Panc1 (cell line): ENCODE data around the gene SCGB1C2. TPM values are rescaled to one million over a fixed set of nuclear protein-coding genes. Genes with fewer than 3 reads are reported as not detected.

Experiments
- ATAC-seq: fragments of 200-7000 bp; cut with Tn5 transposase; 2 replicates; pipeline ENCODE4 v1.9.1; 2020; ENCODE audit warnings: mild to moderate bottlenecking, moderate library complexity
- BruUV-seq: library from RNA; stranded (reverse); fragments of 400-500 nt; replicated peaks from 2 replicates; lab custom pipeline; 2021; lab: Mats Ljungman, UMichigan
- CTCF ChIA-PET: fragments of 300-600 bp; sonication (Branson Sonifier 250); formaldehyde crosslinking; loops from one replicate; lab custom pipeline; 2022; ENCODE audit warnings: antibody characterized with exemption; lab: Charles Lee
- POLR2A ChIA-PET: fragments of 300-600 bp; sonication (Branson Sonifier 250); formaldehyde crosslinking; loops from one replicate; lab custom pipeline; 2022; ENCODE audit warnings: antibody characterized with exemption; lab: Charles Lee
- DNase-seq: peaks from one replicate; pipeline ENCODE4 v3.0.0-alpha.2; 2010; ENCODE audit warnings: low read depth, low spot score
- H3K27ac ChIP-seq: 2 replicates; pipeline ENCODE4 v1.5.1; 2011; ENCODE audit warnings: mild to moderate bottlenecking, low read length, inconsistent platforms
- H3K27me3 ChIP-seq: fragments of 200-500 bp; sonication (Bioruptor generic); 2 replicates; pipeline ENCODE4 v1.6.0; 2014; ENCODE audit warnings: low read length, inconsistent platforms; ENCODE audit not compliant: control insufficient read depth, insufficient read depth
- H3K36me3 ChIP-seq: fragments of 200-500 bp; sonication (Bioruptor generic); 2 replicates; pipeline ENCODE4 v1.5.1; 2014; ENCODE audit warnings: inconsistent platforms, mild to moderate bottlenecking, low read length, moderate library complexity; ENCODE audit not compliant: control insufficient read depth, insufficient read depth
- H3K4me1 ChIP-seq: 2 replicates; pipeline ENCODE4 v1.5.1; 2011; ENCODE audit warnings: inconsistent platforms, mild to moderate bottlenecking, low read length, moderate library complexity; ENCODE audit not compliant: control insufficient read depth, insufficient read depth
- H3K4me3 ChIP-seq, 2 experiments: 2 replicates each; pipeline ENCODE4 v1.5.1; 2011 to 2012; ENCODE audit warnings: low read depth in 2 of 2, low read length in 2 of 2, mild to moderate bottlenecking in 2 of 2, inconsistent platforms in 1 of 2, moderate library complexity in 1 of 2
- H3K9me3 ChIP-seq: fragments of 200-500 bp; sonication (Bioruptor generic); 2 replicates; pipeline ENCODE4 v1.5.1; 2014; ENCODE audit warnings: low read depth, mild to moderate bottlenecking, inconsistent platforms, low read length, moderate library complexity; ENCODE audit not compliant: control insufficient read depth, insufficient read depth
- POLR2AphosphoS5 ChIP-seq: IDR thresholded peaks from 2 replicates; pipeline ENCODE4 v1.6.1; 2012; ENCODE audit warnings: mild to moderate bottlenecking, low read depth, low read length, moderate library complexity
- SIN3A ChIP-seq: IDR thresholded peaks from 2 replicates; pipeline ENCODE4 v1.6.1; 2012; ENCODE audit warnings: low read depth, mild to moderate bottlenecking, low read length, moderate library complexity, borderline replicate concordance; ENCODE audit not compliant: insufficient read depth
- TCF7L2 ChIP-seq: IDR thresholded peaks from 2 replicates; pipeline ENCODE4 v1.6.1; 2011; ENCODE audit warnings: mild to moderate bottlenecking, low read depth, low read length, inconsistent platforms
- in situ Hi-C: cut with HindIII; loops from 2 replicates; pipeline ENCODE4 v1.10.0; 2016; ENCODE audit warnings: low sequenced_read_pairs, low pct_unique_long_range_greater_than_20kb
- intact Hi-C: fragments of 100-400 bp; cut with micrococcal nuclease; formaldehyde crosslinking; loops from one replicate; pipeline ENCODE4 v1.10.0; 2022; ENCODE audit not compliant: unreplicated experiment
- total RNA-seq: library from RNA; stranded (reverse); gene quantifications from one replicate; pipeline ENCODE4 v1.2.1, GENCODE V29; 2021; ENCODE audit not compliant: unreplicated experiment
- TF ChIP-seq, protein P1 (sequence below): fragments of 450-650 bp; IDR thresholded peaks from 2 replicates; pipeline ENCODE4 v1.5.1; 2017; ENCODE audit warnings: mild to moderate bottlenecking
- TF ChIP-seq, protein P2 (sequence below), 2 experiments: IDR thresholded peaks; 2 replicates each; pipeline ENCODE4 v1.6.1; 2011 to 2012; ENCODE audit warnings: low read depth in 2 of 2, control low read depth in 1 of 2, low read length in 1 of 2, mild to moderate bottlenecking in 1 of 2, moderate library complexity in 1 of 2; ENCODE audit not compliant: insufficient read depth in 1 of 2

SCGB1C2 gene
- total RNA-seq, 1 experiment from 2014 or later, result not detected

DNA sequence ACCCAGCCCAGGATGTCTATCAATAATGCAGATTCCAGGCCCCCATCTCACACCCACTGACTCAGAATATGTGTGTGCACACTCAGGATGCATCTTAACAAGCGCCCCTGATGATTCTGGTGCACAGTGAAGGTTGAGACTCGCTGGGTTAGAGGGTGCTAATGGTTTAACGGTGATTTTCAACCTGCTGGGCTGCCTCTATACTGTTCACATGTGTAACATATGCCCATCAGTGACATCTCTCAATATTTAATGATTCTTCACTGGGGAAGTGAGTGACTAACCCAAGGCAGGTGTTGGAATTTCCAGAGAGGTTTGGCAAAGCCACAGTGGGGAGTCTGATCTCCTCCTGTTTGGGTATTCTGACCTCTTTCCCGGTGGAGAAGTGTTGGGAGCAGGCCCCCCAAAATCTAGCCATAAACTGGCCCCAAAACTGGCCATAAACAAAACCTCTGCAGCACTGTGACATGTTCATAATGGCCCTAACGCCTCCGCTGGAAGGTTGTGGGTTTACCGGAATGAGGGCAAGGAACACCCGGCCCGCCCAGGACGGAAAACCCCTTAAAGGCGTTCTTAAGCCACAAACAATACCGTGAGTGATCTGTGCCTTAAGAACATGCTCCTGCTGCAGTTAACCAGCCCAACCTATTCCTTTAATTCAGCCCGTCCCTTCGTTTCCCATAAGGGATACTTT, 48.2 kb downstream of the SCGB1C2 start:
- Histone ChIP-seq H3K27ac (no peak overlapping the region), H3K27me3 (no peaks in the 10 kb centered on the region), H3K36me3 (no peaks in the 10 kb centered on the region), H3K4me1 (no peaks in the 10 kb centered on the region), H3K9me3 (no peaks in the 10 kb centered on the region), H3K4me3 (no peak overlapping the region)
- BruUV-seq, result no TSS peak
- ATAC-seq (no peak), DNase-seq (no peak)
- intact Hi-C loops, result no loop called here
- POLR2A ChIA-PET, result no interaction called here
- in situ Hi-C loops, result no loop called here
- CTCF ChIA-PET, result no interaction called here
- TF ChIP-seq, protein P1, sequence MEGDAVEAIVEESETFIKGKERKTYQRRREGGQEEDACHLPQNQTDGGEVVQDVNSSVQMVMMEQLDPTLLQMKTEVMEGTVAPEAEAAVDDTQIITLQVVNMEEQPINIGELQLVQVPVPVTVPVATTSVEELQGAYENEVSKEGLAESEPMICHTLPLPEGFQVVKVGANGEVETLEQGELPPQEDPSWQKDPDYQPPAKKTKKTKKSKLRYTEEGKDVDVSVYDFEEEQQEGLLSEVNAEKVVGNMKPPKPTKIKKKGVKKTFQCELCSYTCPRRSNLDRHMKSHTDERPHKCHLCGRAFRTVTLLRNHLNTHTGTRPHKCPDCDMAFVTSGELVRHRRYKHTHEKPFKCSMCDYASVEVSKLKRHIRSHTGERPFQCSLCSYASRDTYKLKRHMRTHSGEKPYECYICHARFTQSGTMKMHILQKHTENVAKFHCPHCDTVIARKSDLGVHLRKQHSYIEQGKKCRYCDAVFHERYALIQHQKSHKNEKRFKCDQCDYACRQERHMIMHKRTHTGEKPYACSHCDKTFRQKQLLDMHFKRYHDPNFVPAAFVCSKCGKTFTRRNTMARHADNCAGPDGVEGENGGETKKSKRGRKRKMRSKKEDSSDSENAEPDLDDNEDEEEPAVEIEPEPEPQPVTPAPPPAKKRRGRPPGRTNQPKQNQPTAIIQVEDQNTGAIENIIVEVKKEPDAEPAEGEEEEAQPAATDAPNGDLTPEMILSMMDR, result no peak
- TF ChIP-seq POLR2AphosphoS5 (no peak), SIN3A (no peak), TCF7L2 (no peak)
- TF ChIP-seq, protein P2, sequence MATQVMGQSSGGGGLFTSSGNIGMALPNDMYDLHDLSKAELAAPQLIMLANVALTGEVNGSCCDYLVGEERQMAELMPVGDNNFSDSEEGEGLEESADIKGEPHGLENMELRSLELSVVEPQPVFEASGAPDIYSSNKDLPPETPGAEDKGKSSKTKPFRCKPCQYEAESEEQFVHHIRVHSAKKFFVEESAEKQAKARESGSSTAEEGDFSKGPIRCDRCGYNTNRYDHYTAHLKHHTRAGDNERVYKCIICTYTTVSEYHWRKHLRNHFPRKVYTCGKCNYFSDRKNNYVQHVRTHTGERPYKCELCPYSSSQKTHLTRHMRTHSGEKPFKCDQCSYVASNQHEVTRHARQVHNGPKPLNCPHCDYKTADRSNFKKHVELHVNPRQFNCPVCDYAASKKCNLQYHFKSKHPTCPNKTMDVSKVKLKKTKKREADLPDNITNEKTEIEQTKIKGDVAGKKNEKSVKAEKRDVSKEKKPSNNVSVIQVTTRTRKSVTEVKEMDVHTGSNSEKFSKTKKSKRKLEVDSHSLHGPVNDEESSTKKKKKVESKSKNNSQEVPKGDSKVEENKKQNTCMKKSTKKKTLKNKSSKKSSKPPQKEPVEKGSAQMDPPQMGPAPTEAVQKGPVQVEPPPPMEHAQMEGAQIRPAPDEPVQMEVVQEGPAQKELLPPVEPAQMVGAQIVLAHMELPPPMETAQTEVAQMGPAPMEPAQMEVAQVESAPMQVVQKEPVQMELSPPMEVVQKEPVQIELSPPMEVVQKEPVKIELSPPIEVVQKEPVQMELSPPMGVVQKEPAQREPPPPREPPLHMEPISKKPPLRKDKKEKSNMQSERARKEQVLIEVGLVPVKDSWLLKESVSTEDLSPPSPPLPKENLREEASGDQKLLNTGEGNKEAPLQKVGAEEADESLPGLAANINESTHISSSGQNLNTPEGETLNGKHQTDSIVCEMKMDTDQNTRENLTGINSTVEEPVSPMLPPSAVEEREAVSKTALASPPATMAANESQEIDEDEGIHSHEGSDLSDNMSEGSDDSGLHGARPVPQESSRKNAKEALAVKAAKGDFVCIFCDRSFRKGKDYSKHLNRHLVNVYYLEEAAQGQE (IDR thresholded peaks at IDR 0.05; ENCODE audit: insufficient read depth in 1 of 2, low read depth in 2 of 2, low read length in 1 of 2), result no peak

DNA sequence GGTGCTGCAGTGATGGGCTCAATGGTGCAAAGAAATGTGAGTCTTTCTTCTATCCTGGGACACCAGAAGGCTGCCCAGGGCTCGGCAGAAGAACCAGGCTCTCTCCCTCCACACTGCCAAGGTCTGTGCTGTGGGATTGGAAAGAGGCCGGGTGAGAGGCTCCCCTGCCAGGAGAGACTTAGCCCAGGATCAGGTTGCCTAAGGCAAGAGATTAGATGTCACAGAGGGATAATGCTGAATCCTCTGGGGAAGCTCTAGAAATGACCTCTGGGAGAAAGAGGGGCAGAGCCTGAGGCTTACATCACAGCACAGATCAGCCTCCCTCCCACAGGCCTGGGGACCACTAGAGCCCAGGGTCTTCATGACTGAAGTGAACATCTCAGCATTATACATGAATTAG, 49.8 kb downstream of the SCGB1C2 start:
- in situ Hi-C loops, result no loop called here
- CTCF ChIA-PET, result no interaction called here
- no peak for ATAC-seq

More for the DNA sequence above, 49.8 kb downstream of the SCGB1C2 start:
- H3K36me3 ChIP-seq, result no peaks in the 10 kb centered on the region
- no peaks in the 10 kb centered on the region for H3K4me1 ChIP-seq
- no peaks in the 10 kb centered on the region for H3K27me3 ChIP-seq
- intact Hi-C loops, result no loop called here
- no TSS peak for BruUV-seq
- H3K27ac ChIP-seq, result no peak overlapping the region
- POLR2A ChIA-PET, result no interaction called here
- DNase-seq, result no peak
- H3K9me3 ChIP-seq, result no peaks in the 10 kb centered on the region
- H3K4me3 ChIP-seq, result no peak overlapping the region
- TF ChIP-seq POLR2AphosphoS5, result no peak
- TF ChIP-seq, protein P1, result no peak
- TF ChIP-seq TCF7L2, result no peak
- TF ChIP-seq, protein P2 (IDR thresholded peaks at IDR 0.05; ENCODE audit: insufficient read depth in 1 of 2, low read depth in 2 of 2, low read length in 1 of 2), result no peak
- TF ChIP-seq SIN3A, result no peak
